Dermis lymphatic vessel endothelial cell (primary cell): Measurements from ENCODE around the gene SNU13. TPM values are rescaled to one million over a fixed set of nuclear protein-coding genes. Genes with fewer than 3 reads are reported as not detected.

ENCODE experiments used
- total RNA-seq: library from RNA; depleted of rRNA; stranded (reverse); fragments of >200 nt; gene quantifications from 2 replicates; pipeline ENCODE4 v1.2.1, GENCODE V29; 2014

Gene SNU13
- 76.0 and 79.2 TPM in 2 replicates for total RNA-seq

GRCh38 chr22:41688365-41689211 is at the start of gene SNU13:
SNU13 (minus strand) TSS chr22:41688867; CDS start chr22:41688796, 71 bp downstream.

GRCh38 chr22:41699264-41700107 is 10.8 kb upstream of the SNU13 start, which contains the start of gene MEI1:
MEI1 (plus strand) TSS chr22:41699503; CDS start chr22:41699539, 36 bp downstream.

Other genes with a start within 250 kb of the SNU13 start
- gene TOB2, start 242.1 kb downstream of the SNU13 start, total RNA-seq: 13.9 and 16.6 TPM in 2 replicates
- gene PHF5A, start 220.2 kb downstream of the SNU13 start, total RNA-seq: 62.3 and 70.6 TPM in 2 replicates
- gene ACO2, start 219.8 kb downstream of the SNU13 start, total RNA-seq: 70.4 and 72.0 TPM in 2 replicates
- 8.6 and 11.8 TPM in 2 replicates for gene POLR3H, start 144.4 kb downstream of the SNU13 start, total RNA-seq
- gene CSDC2, start 127.9 kb downstream of the SNU13 start, total RNA-seq: not detected in 2 replicates
- gene PMM1, start 99.0 kb downstream of the SNU13 start, total RNA-seq: 3.0 and 3.7 TPM in 2 replicates
- gene DESI1, start 67.8 kb downstream of the SNU13 start, total RNA-seq: 9.6 and 12.4 TPM in 2 replicates
- gene XRCC6, start 67.6 kb downstream of the SNU13 start, total RNA-seq: 291 and 343 TPM in 2 replicates
- gene MEI1, start 10.6 kb upstream of the SNU13 start, total RNA-seq: 0.98 and 3.5 TPM in 2 replicates
- gene CCDC134, start 111.8 kb upstream of the SNU13 start, total RNA-seq: 2.4 and 4.7 TPM in 2 replicates
- 31.3 and 42.9 TPM in 2 replicates for gene SREBF2, start 144.2 kb upstream of the SNU13 start, total RNA-seq
- not detected in 2 replicates for gene SHISA8, start 226.2 kb upstream of the SNU13 start, total RNA-seq
- gene TNFRSF13C, start 237.9 kb upstream of the SNU13 start, total RNA-seq: under 0.01 and 0.09 TPM in 2 replicates